Measurements from ENCODE around the gene CNNM4. TPM values are rescaled to one million over a fixed set of nuclear protein-coding genes. Genes with fewer than 3 reads are reported as not detected.
A peak's percentile ranks its signal among the peaks of the same experiment; 100 is the strongest.

CNNM4 gene
- total RNA-seq, 1 donor from 2014 or later, result 14.4 TPM

GRCh38 chr2:96841701-96842495, 81.2 kb downstream of the CNNM4 start:
- Mint-ChIP-seq H3K27ac (ENCODE audit: unreplicated experiment) (no peak overlapping the region), H3K4me1 (peaks cover 10% of the 10 kb centered on the region), H3K4me3 (peak overlapping the region; percentile 65), H3K27me3 (ENCODE audit: low read depth) (no peaks in the 10 kb centered on the region), H3K9me3 (no peaks in the 10 kb centered on the region), H3K36me3 (ENCODE audit: low read depth) (peaks cover 9% of the 10 kb centered on the region)
- DNase-seq (ENCODE audit: low read depth, low spot score), result no peak
- TF ChIP-seq CTCF (conservative IDR thresholded peaks at IDR 0.05), result no peak

GRCh38 chr2:96842600-96842999, 81.9 kb downstream of the CNNM4 start:
- Mint-ChIP-seq H3K36me3 (ENCODE audit: low read depth) (peaks cover 11% of the 10 kb centered on the region), H3K27me3 (ENCODE audit: low read depth) (no peaks in the 10 kb centered on the region), H3K27ac (ENCODE audit: unreplicated experiment) (no peak overlapping the region), H3K4me1 (peaks cover 13% of the 10 kb centered on the region), H3K4me3 (peak overlapping the region; percentile 59), H3K9me3 (no peaks in the 10 kb centered on the region)
- TF ChIP-seq CTCF (conservative IDR thresholded peaks at IDR 0.05), result no peak
- no peak for DNase-seq (ENCODE audit: low read depth, low spot score)

- DNase-seq (ENCODE audit: low read depth, low spot score), result no peak
- H3K4me3 Mint-ChIP-seq, result peak within 1 kb of the TSS; percentile 59
- no peaks in the 10 kb centered on the region for H3K27me3 Mint-ChIP-seq (ENCODE audit: low read depth)
- peak within 1 kb of the TSS; percentile 62 for H3K27ac Mint-ChIP-seq (ENCODE audit: unreplicated experiment)
- H3K36me3 Mint-ChIP-seq (ENCODE audit: low read depth), result peaks cover 15% of the 10 kb centered on the region
- no peaks in the 10 kb centered on the region for H3K9me3 Mint-ChIP-seq
- H3K4me1 Mint-ChIP-seq, result peaks cover 24% of the 10 kb centered on the region
- no peak for TF ChIP-seq CTCF (conservative IDR thresholded peaks at IDR 0.05)
These were observed 83.0 kb downstream of the CNNM4 start, which contains the start of gene ANKRD23 for GRCh38 chr2:96843538-96844268. ANKRD23 (minus strand) TSS chr2:96844021; CDS start chr2:96843992, 29 bp downstream.

GRCh38 chr2:96844405-96844808, 83.7 kb downstream of the CNNM4 start:
- H3K27me3 Mint-ChIP-seq (ENCODE audit: low read depth), result no peaks in the 10 kb centered on the region
- H3K36me3 Mint-ChIP-seq (ENCODE audit: low read depth), result peaks cover 15% of the 10 kb centered on the region
- TF ChIP-seq CTCF (conservative IDR thresholded peaks at IDR 0.05), result no peak
- DNase-seq (ENCODE audit: low read depth, low spot score), result no peak
- peak overlapping the region; percentile 12 for H3K27ac Mint-ChIP-seq (ENCODE audit: unreplicated experiment)
- no peaks in the 10 kb centered on the region for H3K9me3 Mint-ChIP-seq
- H3K4me1 Mint-ChIP-seq, result peaks cover 25% of the 10 kb centered on the region
- no peak overlapping the region for H3K4me3 Mint-ChIP-seq

GRCh38 chr2:96846825-96847224, 86.1 kb downstream of the CNNM4 start:
- Mint-ChIP-seq H3K27me3 (ENCODE audit: low read depth) (no peaks in the 10 kb centered on the region), H3K9me3 (no peaks in the 10 kb centered on the region), H3K27ac (ENCODE audit: unreplicated experiment) (no peak overlapping the region), H3K4me1 (peaks cover 25% of the 10 kb centered on the region), H3K4me3 (no peak overlapping the region), H3K36me3 (ENCODE audit: low read depth) (peaks cover 15% of the 10 kb centered on the region)
- no peak for TF ChIP-seq CTCF (conservative IDR thresholded peaks at IDR 0.05)
- no peak for DNase-seq (ENCODE audit: low read depth, low spot score)

Measured in neural crest cell (in vitro differentiated cells).